Kidney epithelial cell (primary cell): ENCODE measurements around the gene CLIC5. TPM values are rescaled to one million over a fixed set of nuclear protein-coding genes. Genes with fewer than 3 reads are reported as not detected.

ENCODE experiments used
- DNase-seq: peaks from one replicate; pipeline ENCODE4 v3.0.0-alpha.2; 2010; ENCODE audit warnings: low read depth
- H3K27me3 ChIP-seq: 2 replicates; pipeline ENCODE4 v1.6.0; 2011; ENCODE audit warnings: low read length; ENCODE audit not compliant: control insufficient read depth, insufficient read depth
- H3K36me3 ChIP-seq: 2 replicates; pipeline ENCODE4 v1.5.1; 2011; ENCODE audit warnings: low read length; ENCODE audit not compliant: control insufficient read depth, insufficient read depth
- H3K4me3 ChIP-seq: 2 replicates; pipeline ENCODE4 v1.5.1; 2011; ENCODE audit warnings: low read depth, mild to moderate bottlenecking, control low read depth, low read length
- total RNA-seq: library from RNA; depleted of rRNA; stranded (reverse); fragments of >200 nt; gene quantifications from 2 replicates; pipeline ENCODE4 v1.2.3, GENCODE V29; 2015
- TF ChIP-seq, protein P1 (sequence below): IDR thresholded peaks from 2 replicates; pipeline ENCODE4 v1.5.1; 2011; ENCODE audit warnings: mild to moderate bottlenecking, moderate library complexity, low read length, control low read depth, inconsistent platforms; ENCODE audit not compliant: insufficient read depth, poor library complexity, severe bottlenecking

Gene CLIC5
- total RNA-seq, 1 donor from 2014 or later, result 3.2 TPM

DNA sequence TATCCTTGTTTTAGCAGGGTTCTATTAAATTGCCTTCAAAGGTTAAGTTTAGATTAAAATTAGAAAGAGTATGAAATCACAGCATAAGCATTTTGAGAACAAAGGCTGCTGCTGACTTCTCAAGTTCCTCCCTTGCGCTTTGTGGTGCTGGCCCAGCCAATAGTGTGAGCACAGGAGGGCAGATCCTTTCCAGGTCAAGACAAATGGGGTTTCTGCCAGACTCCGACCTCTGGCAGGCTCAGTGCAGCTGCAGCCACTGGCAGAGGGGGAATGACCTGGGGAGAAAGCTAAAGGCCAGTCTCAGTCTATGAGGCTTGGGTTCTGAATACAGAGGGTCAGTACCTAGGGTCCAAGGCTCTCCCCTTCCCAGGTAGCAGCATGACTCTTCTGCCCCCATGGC lies 27.0 kb downstream of the CLIC5 start:
- no peaks in the 10 kb centered on the region for H3K36me3 ChIP-seq
- no peaks in the 10 kb centered on the region for H3K27me3 ChIP-seq
- DNase-seq, result no peak
- TF ChIP-seq, protein P1, sequence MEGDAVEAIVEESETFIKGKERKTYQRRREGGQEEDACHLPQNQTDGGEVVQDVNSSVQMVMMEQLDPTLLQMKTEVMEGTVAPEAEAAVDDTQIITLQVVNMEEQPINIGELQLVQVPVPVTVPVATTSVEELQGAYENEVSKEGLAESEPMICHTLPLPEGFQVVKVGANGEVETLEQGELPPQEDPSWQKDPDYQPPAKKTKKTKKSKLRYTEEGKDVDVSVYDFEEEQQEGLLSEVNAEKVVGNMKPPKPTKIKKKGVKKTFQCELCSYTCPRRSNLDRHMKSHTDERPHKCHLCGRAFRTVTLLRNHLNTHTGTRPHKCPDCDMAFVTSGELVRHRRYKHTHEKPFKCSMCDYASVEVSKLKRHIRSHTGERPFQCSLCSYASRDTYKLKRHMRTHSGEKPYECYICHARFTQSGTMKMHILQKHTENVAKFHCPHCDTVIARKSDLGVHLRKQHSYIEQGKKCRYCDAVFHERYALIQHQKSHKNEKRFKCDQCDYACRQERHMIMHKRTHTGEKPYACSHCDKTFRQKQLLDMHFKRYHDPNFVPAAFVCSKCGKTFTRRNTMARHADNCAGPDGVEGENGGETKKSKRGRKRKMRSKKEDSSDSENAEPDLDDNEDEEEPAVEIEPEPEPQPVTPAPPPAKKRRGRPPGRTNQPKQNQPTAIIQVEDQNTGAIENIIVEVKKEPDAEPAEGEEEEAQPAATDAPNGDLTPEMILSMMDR, result no peak
- no peak overlapping the region for H3K4me3 ChIP-seq

- no peak for DNase-seq
- TF ChIP-seq, protein P1, result no peak
- no peak overlapping the region for H3K4me3 ChIP-seq
- H3K36me3 ChIP-seq, result no peaks in the 10 kb centered on the region
- H3K27me3 ChIP-seq, result no peaks in the 10 kb centered on the region
Observed at GRCh38 chr6:45987856-45988255, 27.8 kb downstream of the CLIC5 start.

DNA sequence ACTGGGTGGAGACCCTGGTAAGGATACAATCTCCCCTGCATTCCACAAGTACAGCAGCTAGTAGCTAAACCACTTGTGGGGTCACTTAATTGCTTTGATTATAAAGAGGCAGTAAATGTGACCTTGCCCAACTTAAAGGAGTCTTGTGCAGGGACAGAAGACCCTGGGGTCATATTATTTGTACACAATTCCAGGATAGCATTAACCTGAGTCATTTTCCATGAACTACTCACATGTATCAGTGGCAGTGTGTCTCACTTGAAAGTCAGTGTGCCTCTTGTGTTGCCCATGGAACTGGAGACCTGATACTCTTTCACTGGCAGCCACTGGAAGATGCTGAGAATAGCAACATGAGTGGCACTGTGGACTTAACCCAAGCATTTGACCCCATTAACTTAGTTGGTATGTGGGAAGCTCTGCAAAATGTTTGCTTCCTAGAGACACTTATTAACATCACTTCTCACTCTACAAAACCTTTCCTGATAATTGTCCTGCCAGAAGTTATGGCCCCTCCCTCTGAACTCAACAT lies 28.9 kb downstream of the CLIC5 start:
- TF ChIP-seq, protein P1, result no peak
- no peak overlapping the region for H3K4me3 ChIP-seq
- no peak for DNase-seq
- H3K36me3 ChIP-seq, result no peaks in the 10 kb centered on the region
- H3K27me3 ChIP-seq, result no peaks in the 10 kb centered on the region

- Histone ChIP-seq H3K4me3 (no peak overlapping the region), H3K27me3 (no peaks in the 10 kb centered on the region), H3K36me3 (no peaks in the 10 kb centered on the region)
- DNase-seq, result no peak
- TF ChIP-seq, protein P1, result no peak
Observed at GRCh38 chr6:45984788-45985425, 30.8 kb downstream of the CLIC5 start.

GRCh38 chr6:45984347-45984746 lies 31.3 kb downstream of the CLIC5 start:
- DNase-seq, result no peak
- Histone ChIP-seq H3K36me3 (no peaks in the 10 kb centered on the region), H3K27me3 (no peaks in the 10 kb centered on the region), H3K4me3 (no peak overlapping the region)
- TF ChIP-seq, protein P1, result no peak

DNA sequence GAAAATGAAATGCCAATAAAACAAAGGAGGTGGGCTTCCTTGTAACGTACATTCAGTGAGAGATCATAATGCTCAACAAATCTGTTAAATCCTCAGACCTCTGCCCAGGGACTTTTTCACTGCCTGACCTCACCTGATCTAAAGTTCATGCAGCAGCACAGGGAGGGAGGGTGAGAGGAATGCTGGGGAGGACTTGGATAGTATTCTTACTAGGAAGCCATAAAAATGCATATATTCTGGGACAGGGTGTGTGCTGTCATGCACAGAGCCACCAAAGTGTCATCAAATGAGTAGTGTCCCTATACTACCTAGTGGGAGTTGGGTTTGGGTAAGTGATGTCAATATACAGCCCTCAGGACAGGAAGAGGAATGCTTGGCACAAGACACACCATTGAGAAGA lies 32.6 kb downstream of the CLIC5 start:
- TF ChIP-seq, protein P1, result no peak
- DNase-seq, result no peak
- Histone ChIP-seq H3K27me3 (no peaks in the 10 kb centered on the region), H3K36me3 (no peaks in the 10 kb centered on the region), H3K4me3 (no peak overlapping the region)
